Measurements from ENCODE around the gene VPS13A. TPM values are rescaled to one million over a fixed set of nuclear protein-coding genes. Genes with fewer than 3 reads are reported as not detected.

The VPS13A gene
- total and polyA plus RNA-seq, 9 of the 15 experiments (the other 6 are each of a cell fraction or from before 2014, with no cell fraction given), result 5.6 to 29.9 (median 14.7) TPM

DNA sequence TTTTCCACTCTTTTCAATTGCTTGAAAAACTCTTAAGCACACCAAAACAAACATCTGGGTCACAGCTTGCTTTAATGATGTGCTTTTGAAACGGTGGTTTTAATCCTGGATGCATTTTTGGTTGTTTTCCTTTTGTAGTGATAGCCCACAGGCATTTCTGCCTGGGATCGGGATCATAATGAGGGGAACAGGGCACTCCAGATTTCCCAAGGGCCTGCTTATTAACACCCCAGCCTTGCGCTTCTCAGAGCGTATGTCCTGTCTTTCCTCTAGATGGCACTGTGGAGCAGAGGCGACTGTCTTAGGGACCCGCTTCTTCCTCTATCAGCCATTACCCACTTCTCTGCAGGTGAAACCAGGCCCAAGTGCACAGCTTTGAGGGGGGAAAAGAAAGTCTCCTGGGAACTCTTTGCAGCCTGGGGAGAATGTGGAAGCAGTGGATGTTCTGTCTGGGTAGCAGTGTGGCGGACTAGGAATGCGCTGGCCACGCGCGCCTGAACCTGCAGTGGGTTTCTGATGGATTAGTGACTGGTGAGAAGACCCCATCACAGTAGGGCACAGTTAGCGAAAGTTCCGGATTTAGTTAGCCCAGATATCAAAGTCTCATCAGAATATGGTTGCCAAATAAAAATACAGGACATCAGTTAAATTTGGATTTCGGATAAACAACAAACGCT, 280.7 kb downstream of the VPS13A start:
- Histone ChIP-seq H4K20me1 (replicated peaks; ENCODE audit: control insufficient read depth, insufficient read depth, low read length) (no peaks in the 10 kb centered on the region), H3K4me3 (no peak overlapping the region), H3K79me2 (ENCODE audit: control insufficient read depth, insufficient read depth, low read length) (no peaks in the 10 kb centered on the region), H3K36me3 (ENCODE audit: control insufficient read depth, insufficient read depth, low read length) (no peaks in the 10 kb centered on the region), H2AFZ (ENCODE audit: low read depth, low read length) (no peak overlapping the region), H3K9me1 (ENCODE audit: control insufficient read depth, insufficient read depth, low read length) (no peaks in the 10 kb centered on the region), H3K27ac (ENCODE audit: extremely low read depth, low read depth, low read length) (no peak overlapping the region), H3K9me3 (replicated peaks; ENCODE audit: control insufficient read depth, insufficient read depth, low read depth, low read length) (no peaks in the 10 kb centered on the region), H3K27me3 (ENCODE audit: control insufficient read depth in 2 of 2, insufficient read depth in 2 of 2, low read length in 2 of 2) (peaks cover 0 to 17% of the 10 kb centered on the region in 2 experiments; a peak in 1 of 5 replicates), H3K4me1 (replicated peaks in 1 of 2; ENCODE audit: control insufficient read depth in 2 of 2, insufficient read depth in 2 of 2, low read length in 2 of 2) (no peaks in the 10 kb centered on the region; a peak in 1 of 5 replicates), H3K9ac (ENCODE audit: insufficient read depth in 1 of 2, low read depth in 2 of 2, low read length in 2 of 2) (no peak overlapping the region), H3K4me2 (ENCODE audit: insufficient read depth, low read length) (no peak overlapping the region)
- TF ChIP-seq, protein P1, sequence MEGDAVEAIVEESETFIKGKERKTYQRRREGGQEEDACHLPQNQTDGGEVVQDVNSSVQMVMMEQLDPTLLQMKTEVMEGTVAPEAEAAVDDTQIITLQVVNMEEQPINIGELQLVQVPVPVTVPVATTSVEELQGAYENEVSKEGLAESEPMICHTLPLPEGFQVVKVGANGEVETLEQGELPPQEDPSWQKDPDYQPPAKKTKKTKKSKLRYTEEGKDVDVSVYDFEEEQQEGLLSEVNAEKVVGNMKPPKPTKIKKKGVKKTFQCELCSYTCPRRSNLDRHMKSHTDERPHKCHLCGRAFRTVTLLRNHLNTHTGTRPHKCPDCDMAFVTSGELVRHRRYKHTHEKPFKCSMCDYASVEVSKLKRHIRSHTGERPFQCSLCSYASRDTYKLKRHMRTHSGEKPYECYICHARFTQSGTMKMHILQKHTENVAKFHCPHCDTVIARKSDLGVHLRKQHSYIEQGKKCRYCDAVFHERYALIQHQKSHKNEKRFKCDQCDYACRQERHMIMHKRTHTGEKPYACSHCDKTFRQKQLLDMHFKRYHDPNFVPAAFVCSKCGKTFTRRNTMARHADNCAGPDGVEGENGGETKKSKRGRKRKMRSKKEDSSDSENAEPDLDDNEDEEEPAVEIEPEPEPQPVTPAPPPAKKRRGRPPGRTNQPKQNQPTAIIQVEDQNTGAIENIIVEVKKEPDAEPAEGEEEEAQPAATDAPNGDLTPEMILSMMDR (IDR thresholded peaks at IDR 0.05 in 2 of 3, conservative IDR thresholded peaks at IDR 0.05 in 1 of 3; ENCODE audit: insufficient read depth in 2 of 3, low read depth in 1 of 3, low read length in 3 of 3), result peak; percentile 72 to 73 (median 73)
- TF ChIP-seq POLR2G (IDR thresholded peaks at IDR 0.05; ENCODE audit: low read depth, low read length) (no peak), ZKSCAN8 (CRISPR knock-in tag; IDR thresholded peaks at IDR 0.05) (no peak), ZNF134 (CRISPR knock-in tag; conservative IDR thresholded peaks at IDR 0.05) (no peak), SMC3 (conservative IDR thresholded peaks at IDR 0.05; ENCODE audit: insufficient read depth, low read depth, low read length) (peak; percentile 43; the same call in 1 of the 2 replicates), RAD21 (CRISPR knock-in tag; conservative IDR thresholded peaks at IDR 0.05 in 1 of 2, IDR thresholded peaks at IDR 0.05 in 1 of 2) (peak; percentile 13 to 44; a peak in 2 of 4 replicates)
- intact Hi-C loops (cut with micrococcal nuclease), result loop anchor here (2.0 to 10.0 kb wide), 4 partner anchors 189 to 664 kb away; partner anchors contain the start of gene GNA14
- ATAC-seq (peak; percentile 93), DNase-seq (ENCODE audit: extremely low read depth in 1 of 4, low spot score in 3 of 4) (peak; percentile 54 to 68 (median 62)), FAIRE-seq (peak; percentile 58)
- in situ Hi-C loops (cut with MboI), result no loop called here
- POLR2A ChIA-PET, result no interaction called here
- 38% methylated on average over 9 of the region's 15 CpGs for WGBS (ENCODE audit: insufficient coverage, low coverage, missing lambda C conversion rate)
- CTCF ChIA-PET (ENCODE audit: low intra/inter-chr PET ratio), result interaction anchor here (1.2 kb wide), 1 partner anchor 577 kb away, joined by 3 read pairs; no protein-coding TSS in a partner anchor
- no TSS peak for BruUV-seq (replicated peaks)

Data from K562 (cell line).